HepG2 (cell line): Measurements from ENCODE around the gene MIF4GD. TPM values are rescaled to one million over a fixed set of nuclear protein-coding genes. Genes with fewer than 3 reads are reported as not detected.

Experiments used
- EP300 ChIP-seq, 3 experiments: sonication (generic) in 1 of 3; formaldehyde crosslinking in 1 of 3; IDR thresholded peaks; 2 replicates each; pipeline versions ENCODE4 v1.5.1 to v1.6.1; 2011 to 2020; ENCODE audit warnings: low read depth in 2 of 3, low read length in 2 of 3, borderline replicate concordance in 1 of 3, improper control_type of control experiment in 1 of 3, mild to moderate bottlenecking in 1 of 3, missing genetic modification reagents in 1 of 3, moderate library complexity in 1 of 3
- HCFC1 ChIP-seq: fragments of 150-350 bp; IDR thresholded peaks from 2 replicates; pipeline ENCODE4 v1.6.1; 2014; ENCODE audit warnings: low read depth, low read length
- KLF12 ChIP-seq: sonication (generic); formaldehyde crosslinking; IDR thresholded peaks from 2 replicates; pipeline ENCODE4 v1.4.0; 2020; ENCODE audit warnings: missing genetic modification reagents, borderline replicate concordance
- MBNL3 ChIP-seq: fragments of 250-450 bp; sonication (Bioruptor Pico); conservative IDR thresholded peaks from 2 replicates; pipeline ENCODE4 v1.8.0; 2022; ENCODE audit warnings: mild to moderate bottlenecking, inconsistent platforms
- PHB2 ChIP-seq: fragments of 450-650 bp; IDR thresholded peaks from 2 replicates; pipeline ENCODE4 v1.6.1; 2018; ENCODE audit not compliant: partially characterized antibody
- RFX3 ChIP-seq: IDR thresholded peaks from 2 replicates; pipeline ENCODE4 v1.6.1; 2016; ENCODE audit warnings: missing biosample characterization, missing genetic modification reagents
- TCF12 ChIP-seq, 2 experiments: fragments of 450-650 bp in 1 of 2; sonication (generic) in 1 of 2; formaldehyde crosslinking in 1 of 2; IDR thresholded peaks; 2 replicates each; pipeline versions ENCODE4 v1.6.1 to v1.8.0; 2017 to 2022; ENCODE audit warnings: antibody characterized with exemption in 1 of 2, mild to moderate bottlenecking in 1 of 2, missing genetic modification reagents in 1 of 2, moderate library complexity in 1 of 2
- TEAD2 ChIP-seq: sonication (generic); formaldehyde crosslinking; IDR thresholded peaks from 2 replicates; pipeline ENCODE4 v1.9.0; 2021; ENCODE audit warnings: missing genetic modification reagents
- ZFP37 ChIP-seq: sonication (generic); formaldehyde crosslinking; IDR thresholded peaks from 2 replicates; pipeline ENCODE4 v1.4.0; 2020; ENCODE audit warnings: missing genetic modification reagents, borderline replicate concordance
- ZNF205 ChIP-seq: IDR thresholded peaks from 2 replicates; pipeline ENCODE4 v1.6.1; 2018; ENCODE audit warnings: missing biosample characterization, missing genetic modification reagents
- ZNF556 ChIP-seq: sonication (generic); formaldehyde crosslinking; IDR thresholded peaks from 2 replicates; pipeline ENCODE4 v1.4.0; 2020; ENCODE audit warnings: mild to moderate bottlenecking, missing genetic modification reagents, borderline replicate concordance
- ZNF629 ChIP-seq: sonication (generic); formaldehyde crosslinking; conservative IDR thresholded peaks from 2 replicates; pipeline ENCODE4 v1.5.0; 2020; ENCODE audit warnings: missing genetic modification reagents
- ZNF747 ChIP-seq: sonication (generic); formaldehyde crosslinking; IDR thresholded peaks from 2 replicates; pipeline ENCODE4 v1.8.1; 2023; ENCODE audit warnings: missing genetic modification reagents, mild to moderate bottlenecking, borderline replicate concordance
- ZZZ3 ChIP-seq: sonication (generic); formaldehyde crosslinking; IDR thresholded peaks from 2 replicates; pipeline ENCODE4 v1.4.0; 2020; ENCODE audit warnings: missing genetic modification reagents, mild to moderate bottlenecking, borderline replicate concordance
- polyA plus RNA-seq, 8 experiments: library from polyadenylated mRNA; depleted of rRNA in 3 of 8; stranded (reverse) in 7 of 8; unstranded in 1 of 8; fragments of >200 nt; fragmentation: Illumina TruSeq in 4 of 8; extraction: Trizol in 4 of 8; gene quantifications; 2 replicates each; pipeline versions ENCODE4 v1.2.1 to v1.2.3, GENCODE V29; 2011 to 2016; ENCODE audit warnings: low read depth in 4 of 8, missing spikeins in 1 of 8, mixed read lengths in 1 of 8; ENCODE audit not compliant: insufficient read depth in 1 of 8
- total RNA-seq, 5 experiments: library from RNA; depleted of rRNA; stranded (reverse); fragments of >200 nt; fragmentation: Illumina TruSeq; extraction: Trizol; gene quantifications; 2 replicates each; pipeline ENCODE4 v1.2.3, GENCODE V29; 2016; ENCODE audit warnings: low read depth in 1 of 5
- TF ChIP-seq, protein P1 (sequence below): sonication (generic); formaldehyde crosslinking; IDR thresholded peaks from 2 replicates; pipeline ENCODE4 v1.5.1; 2020; ENCODE audit warnings: mild to moderate bottlenecking, missing genetic modification reagents
- TF ChIP-seq, protein P2 (sequence below): sonication (generic); formaldehyde crosslinking; IDR thresholded peaks from 2 replicates; pipeline ENCODE4 v1.4.0; 2020; ENCODE audit warnings: missing genetic modification reagents, borderline replicate concordance
- TF ChIP-seq, protein P3 (sequence below): IDR thresholded peaks from 2 replicates; pipeline ENCODE4 v1.6.1; 2016; ENCODE audit warnings: missing compliant biosample characterization, missing genetic modification reagents, borderline replicate concordance
- TF ChIP-seq, protein P4 (sequence below): sonication (generic); formaldehyde crosslinking; IDR thresholded peaks from 2 replicates; pipeline ENCODE4 v1.4.0; 2020; ENCODE audit warnings: low read depth, mild to moderate bottlenecking, missing genetic modification reagents

Gene MIF4GD
- total and polyA plus RNA-seq, 2 of the 13 experiments (the other 11 are each of a cell fraction or from before 2014, with no cell fraction given): 14.0 to 28.0 TPM

DNA sequence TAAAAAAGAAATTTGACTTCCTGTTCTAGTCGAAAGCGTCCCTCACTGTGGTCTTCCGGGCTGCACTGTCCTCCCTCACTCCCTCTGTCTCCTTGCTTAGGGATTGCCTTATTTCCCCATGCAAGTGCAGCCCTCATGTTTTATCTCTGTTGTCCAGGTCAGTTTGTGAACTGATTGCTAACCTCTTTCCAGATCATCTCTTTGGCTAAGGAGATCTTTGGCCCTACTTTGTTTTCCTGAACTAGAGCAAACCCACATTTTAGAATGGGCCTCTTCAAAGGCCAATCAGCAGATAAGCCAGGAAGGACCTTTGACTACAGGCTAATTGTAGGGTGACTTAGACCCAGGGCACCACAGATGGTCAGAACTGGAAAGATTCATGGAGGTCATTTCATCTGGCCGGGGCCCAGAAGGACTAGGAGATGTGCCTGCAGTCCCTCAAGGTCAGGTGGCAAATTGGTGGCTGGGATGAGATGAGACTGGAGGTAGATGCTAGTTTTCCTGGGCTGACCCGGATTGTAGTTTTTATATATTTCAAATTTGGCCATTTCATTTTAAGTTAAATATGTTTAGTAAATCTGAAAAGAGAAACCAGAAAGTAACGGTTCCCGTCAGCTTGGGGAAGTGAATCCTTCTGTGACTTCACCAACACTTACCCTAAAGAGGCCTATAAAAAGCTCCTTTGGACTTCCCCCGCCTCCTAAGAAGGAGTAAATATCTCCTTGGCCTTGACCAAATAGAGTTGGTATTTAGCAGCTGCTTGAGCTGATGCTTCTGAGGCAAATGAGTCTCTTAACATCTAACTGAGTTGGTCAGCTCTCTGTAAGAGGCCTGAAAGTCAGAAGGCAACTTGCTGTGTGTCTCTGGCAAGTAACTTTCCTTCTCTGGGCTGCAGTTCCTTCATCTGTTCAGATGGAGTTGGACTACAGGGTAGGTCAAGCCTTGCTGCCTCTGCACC lies 24.4 kb upstream of the MIF4GD start (continued):
- TF ChIP-seq, protein P1, sequence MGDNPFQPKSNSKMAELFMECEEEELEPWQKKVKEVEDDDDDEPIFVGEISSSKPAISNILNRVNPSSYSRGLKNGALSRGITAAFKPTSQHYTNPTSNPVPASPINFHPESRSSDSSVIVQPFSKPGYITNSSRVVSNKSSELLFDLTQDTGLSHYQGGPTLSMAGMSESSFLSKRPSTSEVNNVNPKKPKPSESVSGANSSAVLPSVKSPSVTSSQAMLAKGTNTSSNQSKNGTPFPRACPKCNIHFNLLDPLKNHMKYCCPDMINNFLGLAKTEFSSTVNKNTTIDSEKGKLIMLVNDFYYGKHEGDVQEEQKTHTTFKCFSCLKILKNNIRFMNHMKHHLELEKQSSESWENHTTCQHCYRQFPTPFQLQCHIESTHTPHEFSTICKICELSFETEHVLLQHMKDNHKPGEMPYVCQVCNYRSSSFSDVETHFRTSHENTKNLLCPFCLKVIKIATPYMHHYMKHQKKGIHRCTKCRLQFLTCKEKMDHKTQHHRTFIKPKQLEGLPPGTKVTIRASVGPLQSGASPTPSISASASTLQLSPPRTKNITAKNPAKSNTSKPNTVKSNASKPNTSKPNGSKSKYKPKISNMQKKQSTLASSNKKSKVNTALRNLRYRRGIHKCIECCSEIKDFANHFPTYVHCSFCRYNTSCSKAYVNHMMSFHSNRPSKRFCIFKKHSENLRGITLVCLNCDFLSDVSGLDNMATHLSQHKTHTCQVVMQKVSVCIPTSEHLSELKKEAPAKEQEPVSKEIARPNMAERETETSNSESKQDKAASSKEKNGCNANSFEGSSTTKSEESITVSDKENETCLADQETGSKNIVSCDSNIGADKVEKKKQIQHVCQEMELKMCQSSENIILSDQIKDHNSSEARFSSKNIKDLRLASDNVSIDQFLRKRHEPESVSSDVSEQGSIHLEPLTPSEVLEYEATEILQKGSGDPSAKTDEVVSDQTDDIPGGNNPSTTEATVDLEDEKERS (CRISPR knock-in tag): no peak
- TF ChIP-seq ZNF556: peak; percentile 78; the same call in 1 of the 2 replicates
- peak; percentile 95 for TF ChIP-seq ZNF205 (CRISPR knock-in tag)
- TF ChIP-seq, protein P2, sequence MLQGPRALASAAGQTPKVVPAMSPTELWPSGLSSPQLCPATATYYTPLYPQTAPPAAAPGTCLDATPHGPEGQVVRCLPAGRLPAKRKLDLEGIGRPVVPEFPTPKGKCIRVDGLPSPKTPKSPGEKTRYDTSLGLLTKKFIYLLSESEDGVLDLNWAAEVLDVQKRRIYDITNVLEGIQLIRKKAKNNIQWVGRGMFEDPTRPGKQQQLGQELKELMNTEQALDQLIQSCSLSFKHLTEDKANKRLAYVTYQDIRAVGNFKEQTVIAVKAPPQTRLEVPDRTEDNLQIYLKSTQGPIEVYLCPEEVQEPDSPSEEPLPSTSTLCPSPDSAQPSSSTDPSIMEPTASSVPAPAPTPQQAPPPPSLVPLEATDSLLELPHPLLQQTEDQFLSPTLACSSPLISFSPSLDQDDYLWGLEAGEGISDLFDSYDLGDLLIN: no peak
- TF ChIP-seq PHB2: no peak
- peak; percentile 25; the same call in 1 of the 2 replicates for TF ChIP-seq ZNF747
- no peak for TF ChIP-seq TCF12 (IDR thresholded peaks at IDR 0.05)
- no peak for TF ChIP-seq TCF12 (CRISPR knock-in tag; IDR thresholded peaks at IDR 0.05)
- peak; percentile 65 for TF ChIP-seq ZNF629 (CRISPR knock-in tag)
- TF ChIP-seq MBNL3 (CRISPR knock-in tag): 0 out of 2 replicates have a peak, but pooled peaks have one; percentile 63
- peak in 1 of 2 experiments; percentile 95; a peak in 2 of 4 replicates for TF ChIP-seq EP300 (IDR thresholded peaks at IDR 0.05; ENCODE audit: low read depth in 2 of 2, low read length in 2 of 2)
- TF ChIP-seq EP300 (CRISPR knock-in tag; IDR thresholded peaks at IDR 0.05; ENCODE audit: borderline replicate concordance): peak; percentile 83; the same call in 1 of the 2 replicates
- TF ChIP-seq ZFP37 (CRISPR knock-in tag): peak; percentile 53; the same call in 1 of the 2 replicates
- TF ChIP-seq ZZZ3: no peak
- TF ChIP-seq KLF12 (CRISPR knock-in tag): no peak; the same call in none of the 2 replicates
- TF ChIP-seq, protein P3, sequence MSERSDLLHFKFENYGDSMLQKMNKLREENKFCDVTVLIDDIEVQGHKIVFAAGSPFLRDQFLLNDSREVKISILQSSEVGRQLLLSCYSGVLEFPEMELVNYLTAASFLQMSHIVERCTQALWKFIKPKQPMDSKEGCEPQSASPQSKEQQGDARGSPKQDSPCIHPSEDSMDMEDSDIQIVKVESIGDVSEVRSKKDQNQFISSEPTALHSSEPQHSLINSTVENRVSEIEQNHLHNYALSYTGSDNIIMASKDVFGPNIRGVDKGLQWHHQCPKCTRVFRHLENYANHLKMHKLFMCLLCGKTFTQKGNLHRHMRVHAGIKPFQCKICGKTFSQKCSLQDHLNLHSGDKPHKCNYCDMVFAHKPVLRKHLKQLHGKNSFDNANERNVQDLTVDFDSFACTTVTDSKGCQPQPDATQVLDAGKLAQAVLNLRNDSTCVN (CRISPR knock-in tag): no peak; the same call in 1 of the 2 replicates
- TF ChIP-seq HCFC1: no peak
- TF ChIP-seq, protein P4, sequence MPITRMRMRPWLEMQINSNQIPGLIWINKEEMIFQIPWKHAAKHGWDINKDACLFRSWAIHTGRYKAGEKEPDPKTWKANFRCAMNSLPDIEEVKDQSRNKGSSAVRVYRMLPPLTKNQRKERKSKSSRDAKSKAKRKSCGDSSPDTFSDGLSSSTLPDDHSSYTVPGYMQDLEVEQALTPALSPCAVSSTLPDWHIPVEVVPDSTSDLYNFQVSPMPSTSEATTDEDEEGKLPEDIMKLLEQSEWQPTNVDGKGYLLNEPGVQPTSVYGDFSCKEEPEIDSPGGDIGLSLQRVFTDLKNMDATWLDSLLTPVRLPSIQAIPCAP (CRISPR knock-in tag): no peak
- no peak for TF ChIP-seq RFX3 (CRISPR knock-in tag)
- TF ChIP-seq TEAD2 (CRISPR knock-in tag): no peak
